Stimulated activated naive CD8-positive, alpha-beta T cell treated with anti-CD3 and anti-CD28 coated beads, Interleukin-15, Interleukin-2, amounts not matched to agents 100 ng/mL and 50 ng/mL, for 24 hours (primary cell): ENCODE measurements around the gene RNU6-9.

Experiments
- H3K27ac Mint-ChIP-seq: one replicate; pipeline ENCODE4 v1.8.0; 2021; ENCODE audit warnings: mild to moderate bottlenecking, mixed read lengths
- H3K27me3 Mint-ChIP-seq: one replicate; pipeline ENCODE4 v1.8.0; 2021; ENCODE audit warnings: mixed read lengths
- H3K36me3 Mint-ChIP-seq: one replicate; pipeline ENCODE4 v1.8.0; 2021; ENCODE audit warnings: low read depth, mixed read lengths
- H3K4me1 Mint-ChIP-seq: one replicate; pipeline ENCODE4 v1.8.0; 2021; ENCODE audit warnings: low read depth, mixed read lengths
- H3K4me3 Mint-ChIP-seq: one replicate; pipeline ENCODE4 v1.8.0; 2021; ENCODE audit warnings: mild to moderate bottlenecking, mixed read lengths
- H3K9me3 Mint-ChIP-seq: one replicate; pipeline ENCODE4 v1.8.0; 2021; ENCODE audit warnings: mixed read lengths

RNU6-9 gene

DNA sequence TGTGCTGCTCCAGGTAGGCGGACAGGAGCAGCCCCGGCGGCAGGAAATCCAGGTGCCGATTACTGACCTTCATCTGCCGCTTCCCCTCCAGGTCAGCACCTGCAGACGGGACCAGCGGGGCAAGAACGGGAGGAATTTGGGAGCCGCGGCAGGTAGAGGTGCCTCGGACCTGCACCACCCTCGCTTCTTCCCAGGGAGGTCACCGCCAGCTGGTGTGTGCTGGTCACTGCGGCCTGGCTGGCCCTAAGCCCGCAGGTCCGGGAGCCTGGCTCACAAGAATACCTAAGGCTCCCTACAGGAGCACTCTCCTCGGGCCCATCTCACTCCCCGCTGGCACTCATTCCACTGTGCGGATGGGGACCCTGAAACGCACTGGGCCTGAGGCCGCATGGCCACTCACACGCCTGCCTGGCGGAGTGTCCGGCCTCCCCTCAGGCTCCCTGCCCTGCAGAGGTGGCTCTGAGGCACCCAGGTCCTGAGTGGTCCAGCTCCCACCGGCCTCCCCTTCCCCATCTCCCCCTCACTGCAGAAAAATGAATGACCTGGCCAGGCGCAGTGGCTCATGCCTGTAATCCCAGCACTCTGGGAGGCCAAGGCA is 4.3 kb downstream of the RNU6-9 start:
- H3K4me1 Mint-ChIP-seq, result peaks cover 11% of the 10 kb centered on the region
- no peak overlapping the region for H3K4me3 Mint-ChIP-seq
- no peaks in the 10 kb centered on the region for H3K27me3 Mint-ChIP-seq
- H3K27ac Mint-ChIP-seq, result no peak overlapping the region
- no peaks in the 10 kb centered on the region for H3K9me3 Mint-ChIP-seq
- peaks cover 14% of the 10 kb centered on the region for H3K36me3 Mint-ChIP-seq

DNA sequence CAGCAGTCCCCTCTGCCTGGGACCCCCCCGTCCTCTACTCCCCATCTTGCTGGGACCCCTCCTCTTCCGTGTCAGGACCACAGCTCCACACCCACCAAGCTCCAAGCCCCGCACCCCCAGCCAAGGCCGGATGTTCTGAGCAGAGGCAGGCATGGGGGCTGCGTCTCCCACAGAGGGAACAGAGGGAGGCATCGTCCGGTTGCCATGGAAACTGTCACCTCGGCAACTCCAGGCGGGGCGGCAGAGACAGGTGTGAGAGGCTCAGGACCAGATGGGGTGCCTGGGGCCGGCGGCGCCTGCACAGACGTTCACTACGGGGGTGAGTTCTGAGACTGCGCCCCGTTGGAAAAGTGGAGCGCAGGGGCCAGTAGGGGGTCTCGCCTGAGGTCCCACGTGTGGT is 5.4 kb downstream of the RNU6-9 start:
- H3K9me3 Mint-ChIP-seq, result no peaks in the 10 kb centered on the region
- no peak overlapping the region for H3K4me3 Mint-ChIP-seq
- peaks cover 11% of the 10 kb centered on the region for H3K36me3 Mint-ChIP-seq
- H3K27me3 Mint-ChIP-seq, result no peaks in the 10 kb centered on the region
- H3K4me1 Mint-ChIP-seq, result peaks cover 3% of the 10 kb centered on the region
- H3K27ac Mint-ChIP-seq, result no peak overlapping the region

DNA sequence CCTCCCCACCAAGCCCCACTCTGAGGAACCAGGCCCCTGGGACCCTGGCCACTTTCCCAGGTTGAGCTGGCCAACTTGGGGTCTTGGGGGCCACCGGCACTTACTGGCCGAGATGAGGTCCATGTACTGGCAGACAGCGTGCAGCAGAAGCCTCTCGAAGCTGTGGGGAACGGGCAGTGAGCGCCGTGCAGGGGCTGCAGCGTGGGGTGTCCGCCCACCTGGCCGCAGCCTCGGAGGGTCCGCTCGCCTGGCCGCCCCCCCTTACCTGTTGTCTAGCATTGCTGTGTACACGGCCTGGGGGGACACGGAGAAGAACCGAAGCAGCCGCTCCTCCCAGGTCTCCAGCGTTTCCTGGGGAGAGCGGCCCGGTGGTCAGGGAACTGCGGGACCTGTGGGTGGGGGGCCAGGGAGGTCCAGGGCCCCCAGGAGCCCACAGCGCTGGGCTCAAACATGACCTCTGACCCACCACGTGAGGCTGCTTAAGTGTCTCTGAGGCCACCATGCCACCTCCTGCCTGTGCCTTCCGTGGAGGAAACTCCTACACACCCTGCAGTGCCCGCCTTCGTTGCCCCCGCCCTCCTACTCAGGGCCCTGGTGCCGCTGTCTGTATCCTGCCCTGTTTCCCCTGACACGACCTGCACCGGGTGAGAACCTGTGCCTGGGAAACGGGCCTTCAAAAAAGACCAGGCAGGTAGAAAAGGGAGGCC is 6.2 kb downstream of the RNU6-9 start:
- H3K4me1 Mint-ChIP-seq, result peaks cover 6% of the 10 kb centered on the region
- H3K27me3 Mint-ChIP-seq, result no peaks in the 10 kb centered on the region
- H3K36me3 Mint-ChIP-seq, result peaks cover 15% of the 10 kb centered on the region
- H3K4me3 Mint-ChIP-seq, result no peak overlapping the region
- no peaks in the 10 kb centered on the region for H3K9me3 Mint-ChIP-seq
- no peak overlapping the region for H3K27ac Mint-ChIP-seq

DNA sequence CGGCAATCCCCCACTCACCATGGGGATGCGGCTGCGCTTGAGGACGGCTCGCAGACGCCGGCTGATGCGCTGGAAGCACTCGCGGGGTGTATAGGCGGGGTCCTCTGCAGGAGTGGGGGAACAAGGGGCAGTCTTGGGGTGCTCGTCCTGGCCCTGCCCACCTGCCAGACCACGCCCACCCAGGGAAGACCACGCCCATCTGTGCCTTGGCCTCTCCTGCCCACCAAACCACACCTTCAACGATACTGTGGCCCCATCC is 6.7 kb downstream of the RNU6-9 start:
- Mint-ChIP-seq H3K4me1 (peaks cover 6% of the 10 kb centered on the region), H3K4me3 (no peak overlapping the region), H3K27me3 (no peaks in the 10 kb centered on the region), H3K27ac (no peak overlapping the region), H3K9me3 (no peaks in the 10 kb centered on the region), H3K36me3 (peaks cover 15% of the 10 kb centered on the region)

GRCh38 chr19:900302-901111 is 7.2 kb downstream of the RNU6-9 start:
- Mint-ChIP-seq H3K9me3 (no peaks in the 10 kb centered on the region), H3K27ac (no peak overlapping the region), H3K4me1 (peaks cover 6% of the 10 kb centered on the region), H3K4me3 (no peak overlapping the region), H3K36me3 (peaks cover 15% of the 10 kb centered on the region), H3K27me3 (no peaks in the 10 kb centered on the region)

- H3K4me3 Mint-ChIP-seq, result no peak overlapping the region
- H3K36me3 Mint-ChIP-seq, result peaks cover 12% of the 10 kb centered on the region
- peaks cover 16% of the 10 kb centered on the region for H3K4me1 Mint-ChIP-seq
- no peaks in the 10 kb centered on the region for H3K27me3 Mint-ChIP-seq
- H3K27ac Mint-ChIP-seq, result no peak overlapping the region
- no peaks in the 10 kb centered on the region for H3K9me3 Mint-ChIP-seq
Measured at GRCh38 chr19:901216-902092, 8.2 kb downstream of the RNU6-9 start.

DNA sequence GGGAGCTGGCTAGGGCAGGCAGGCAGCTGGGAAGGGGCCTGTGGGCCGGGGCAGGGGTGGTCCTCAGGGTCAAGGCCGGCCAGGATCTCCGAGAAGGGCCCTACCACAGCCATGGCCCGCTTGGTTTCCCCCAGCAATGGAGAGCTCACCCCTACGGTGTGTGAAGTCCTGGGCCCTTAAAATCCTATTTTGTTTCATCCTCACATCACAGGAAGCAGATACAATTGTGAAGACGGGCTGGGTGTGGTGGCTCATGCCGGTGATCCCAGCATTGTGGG is 8.7 kb downstream of the RNU6-9 start:
- Mint-ChIP-seq H3K9me3 (no peaks in the 10 kb centered on the region), H3K27me3 (no peaks in the 10 kb centered on the region), H3K4me1 (peaks cover 22% of the 10 kb centered on the region), H3K4me3 (no peak overlapping the region), H3K36me3 (peaks cover 7% of the 10 kb centered on the region), H3K27ac (no peak overlapping the region)

DNA sequence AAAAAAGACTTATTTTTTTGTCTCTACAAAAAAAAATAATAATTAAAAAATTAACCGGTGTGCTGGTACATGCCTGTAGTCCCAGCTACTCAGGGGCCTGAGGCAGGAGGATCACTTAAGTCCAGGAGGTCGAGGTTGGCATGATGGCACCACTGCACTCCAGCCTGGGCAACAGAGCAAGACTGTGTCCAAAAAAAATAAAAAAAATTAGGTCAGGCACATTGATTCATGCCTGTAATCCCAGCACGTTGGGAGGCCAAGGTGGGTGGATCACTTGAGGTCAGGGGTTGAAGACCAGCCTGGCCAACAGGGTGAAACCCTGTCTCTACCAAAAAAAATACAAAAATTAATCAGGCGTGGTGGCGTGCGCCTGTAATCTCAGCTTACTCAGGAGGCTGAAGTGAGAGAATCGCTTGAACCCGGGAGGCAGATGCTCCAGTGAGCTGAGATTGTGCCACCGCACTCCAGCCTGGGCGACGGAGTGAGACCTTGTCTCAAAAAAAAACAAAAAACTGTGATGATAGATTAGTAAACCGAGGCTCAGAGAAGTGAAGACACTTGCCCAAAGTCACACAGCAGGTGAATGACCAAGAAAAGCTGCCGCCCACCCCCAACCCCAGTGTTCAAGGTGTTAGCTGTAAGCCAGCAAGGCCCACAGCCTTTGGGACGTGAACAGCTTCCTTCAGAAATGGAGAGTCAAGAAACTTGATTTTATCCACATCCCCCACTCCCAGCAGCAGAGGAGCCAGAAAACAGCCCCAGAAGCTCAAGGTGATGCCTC is 9.4 kb downstream of the RNU6-9 start:
- Mint-ChIP-seq H3K36me3 (peaks cover 5% of the 10 kb centered on the region), H3K4me1 (peaks cover 28% of the 10 kb centered on the region), H3K27me3 (no peaks in the 10 kb centered on the region), H3K27ac (no peak overlapping the region), H3K4me3 (no peak overlapping the region), H3K9me3 (no peaks in the 10 kb centered on the region)

DNA sequence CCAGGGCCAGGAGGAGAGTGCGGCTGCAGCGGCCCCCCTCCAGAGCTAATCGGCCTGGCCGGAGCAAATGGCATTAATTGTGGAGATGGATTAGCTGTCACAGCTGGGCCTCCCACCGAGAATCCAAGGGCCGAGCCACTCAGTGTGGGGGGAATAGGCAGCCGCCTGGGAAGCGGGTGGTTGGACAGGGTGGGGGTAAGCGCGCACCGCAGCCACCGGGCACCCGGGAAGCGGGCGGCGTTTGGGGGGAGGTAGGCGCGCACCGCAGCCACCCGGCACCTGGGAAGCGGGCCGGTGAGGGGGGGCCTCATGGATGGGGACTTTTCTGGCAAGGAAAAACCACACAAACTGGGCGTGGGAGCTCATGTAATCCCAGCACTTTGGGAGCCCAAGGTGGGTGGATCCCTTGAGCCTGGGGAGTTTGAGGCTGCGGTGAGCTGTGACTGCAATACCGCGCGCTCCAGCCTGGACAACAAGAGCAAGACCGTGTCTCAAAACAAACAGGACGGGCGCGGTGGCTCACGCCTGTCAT is 10.0 kb downstream of the RNU6-9 start:
- H3K27me3 Mint-ChIP-seq, result no peaks in the 10 kb centered on the region
- no peak overlapping the region for H3K4me3 Mint-ChIP-seq
- no peak overlapping the region for H3K27ac Mint-ChIP-seq
- peaks cover 35% of the 10 kb centered on the region for H3K4me1 Mint-ChIP-seq
- peaks cover 5% of the 10 kb centered on the region for H3K36me3 Mint-ChIP-seq
- H3K9me3 Mint-ChIP-seq, result no peaks in the 10 kb centered on the region

DNA sequence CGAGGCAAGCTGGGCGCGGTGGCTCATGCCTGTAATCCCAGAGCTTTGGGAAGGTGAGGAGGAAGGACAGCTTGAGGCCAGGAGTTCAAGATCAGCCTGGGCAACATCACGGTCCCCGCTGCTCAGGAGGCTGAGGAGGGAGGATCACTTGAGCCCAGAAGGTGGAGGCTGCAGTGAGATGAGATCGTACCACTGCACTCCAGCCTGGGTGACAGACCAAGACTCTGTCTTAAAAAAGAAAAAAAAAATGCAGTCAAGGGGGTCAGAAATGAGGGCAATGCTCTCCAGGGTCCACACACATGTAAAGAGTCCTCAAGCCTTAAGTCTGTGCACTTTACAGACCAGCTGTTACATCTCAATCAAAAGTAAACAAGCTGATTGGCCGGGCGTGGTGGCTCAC is 11.3 kb downstream of the RNU6-9 start:
- Mint-ChIP-seq H3K4me3 (no peak overlapping the region), H3K4me1 (peaks cover 47% of the 10 kb centered on the region), H3K9me3 (no peaks in the 10 kb centered on the region), H3K27me3 (no peaks in the 10 kb centered on the region), H3K27ac (no peak overlapping the region), H3K36me3 (peaks cover 5% of the 10 kb centered on the region)

DNA sequence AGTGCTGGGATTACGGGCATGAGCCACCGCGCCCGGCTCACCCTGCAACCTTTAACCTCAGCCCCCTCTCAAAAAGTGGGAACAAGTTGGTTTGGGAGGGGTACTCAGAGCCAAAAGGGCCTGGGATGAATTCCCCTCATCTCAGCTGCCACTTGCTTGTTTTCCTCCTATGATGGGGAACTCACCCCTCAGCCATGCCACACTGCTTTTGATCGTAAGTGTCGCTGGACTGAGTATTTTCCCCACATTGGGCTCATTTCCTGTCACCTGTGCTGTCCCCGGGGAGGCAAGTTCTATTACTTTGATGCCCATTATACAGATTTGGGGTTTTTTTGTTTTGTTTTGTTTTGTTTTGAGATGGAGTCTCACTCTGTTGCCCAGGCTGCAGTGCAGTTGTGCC is 13.2 kb downstream of the RNU6-9 start:
- H3K27ac Mint-ChIP-seq, result peak overlapping the region; percentile 58
- no peaks in the 10 kb centered on the region for H3K9me3 Mint-ChIP-seq
- H3K36me3 Mint-ChIP-seq, result peaks cover 5% of the 10 kb centered on the region
- H3K4me1 Mint-ChIP-seq, result peaks cover 62% of the 10 kb centered on the region
- H3K4me3 Mint-ChIP-seq, result no peak overlapping the region
- H3K27me3 Mint-ChIP-seq, result no peaks in the 10 kb centered on the region

GRCh38 chr19:907183-907853 is 14.0 kb downstream of the RNU6-9 start:
- H3K4me3 Mint-ChIP-seq, result no peak overlapping the region
- H3K4me1 Mint-ChIP-seq, result peaks cover 62% of the 10 kb centered on the region
- peaks cover 5% of the 10 kb centered on the region for H3K36me3 Mint-ChIP-seq
- H3K9me3 Mint-ChIP-seq, result no peaks in the 10 kb centered on the region
- peak overlapping the region; percentile 21 for H3K27ac Mint-ChIP-seq
- no peaks in the 10 kb centered on the region for H3K27me3 Mint-ChIP-seq

- Mint-ChIP-seq H3K36me3 (no peaks in the 10 kb centered on the region), H3K4me3 (peak overlapping the region; percentile 76), H3K9me3 (no peaks in the 10 kb centered on the region), H3K27ac (peak overlapping the region; percentile 31), H3K4me1 (peaks cover 46% of the 10 kb centered on the region), H3K27me3 (no peaks in the 10 kb centered on the region)
Measured at GRCh38 chr19:911197-912033, 18.1 kb downstream of the RNU6-9 start.
